GM21576 (cell line): ENCODE results near the gene SELENOW.
"Not testable (repeated sequence)": the region's sequence is repeated elsewhere in the genome, so short reads cannot be mapped to it uniquely, and the experiment has no call there.

Source experiments
- ATAC-seq: cut with Tn5 transposase; IDR thresholded peaks from one replicate; pipeline ENCODE4 v1.9.1; 2021; ENCODE audit warnings: mild to moderate bottlenecking, moderate library complexity; ENCODE audit not compliant: unreplicated experiment

The SELENOW gene

DNA sequence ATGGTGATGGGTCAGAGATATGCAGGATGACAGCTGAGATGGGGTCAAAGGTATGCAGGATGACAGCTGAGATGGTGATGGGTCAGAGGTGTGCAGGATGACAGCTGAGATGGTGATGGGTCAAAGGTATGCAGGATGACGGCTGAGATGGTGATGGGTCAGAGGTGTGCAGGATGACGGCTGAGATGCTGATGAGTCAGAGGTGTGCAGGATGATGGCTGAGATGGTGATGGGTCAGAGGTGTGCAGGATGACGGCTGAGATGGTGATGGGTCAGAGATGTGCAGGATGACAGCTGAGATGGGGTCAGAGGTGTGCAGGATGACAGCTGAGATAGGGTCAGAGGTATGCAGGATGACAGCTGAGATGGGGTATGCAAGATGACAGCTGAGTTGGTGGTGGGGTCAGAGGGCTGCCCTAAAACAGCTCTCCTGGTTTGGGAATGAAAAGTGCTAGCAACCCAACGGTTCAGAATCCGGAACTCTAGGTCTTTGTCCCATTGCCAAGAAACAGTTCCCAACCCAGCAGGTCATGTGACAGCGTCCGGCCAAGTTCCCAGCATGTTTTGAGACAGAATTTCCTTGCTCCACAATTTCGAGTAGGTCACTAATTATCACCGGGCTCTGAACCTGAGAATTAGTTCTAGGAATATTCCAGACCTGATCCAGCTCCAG lies 3.2 kb downstream of the SELENOW start:
- no peak for ATAC-seq

DNA sequence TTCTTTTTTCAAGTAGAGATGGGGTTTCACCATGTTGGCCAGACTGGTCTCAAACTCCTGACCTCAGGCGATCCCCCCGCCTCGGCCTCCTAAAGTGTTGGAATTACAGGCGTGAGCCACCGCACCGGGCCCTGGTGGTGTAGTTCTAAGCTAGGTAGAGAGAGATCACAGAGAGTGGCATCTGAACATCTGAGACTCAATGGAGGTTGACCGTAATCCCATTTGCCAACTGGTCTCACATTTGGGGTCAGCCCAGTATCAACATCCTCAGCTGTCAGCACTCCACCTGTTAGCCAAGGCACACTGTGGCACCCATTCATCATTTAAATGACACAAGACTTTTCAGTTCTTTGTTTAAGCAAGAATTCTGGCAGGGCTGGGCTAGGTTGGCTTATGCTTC lies 8.1 kb downstream of the SELENOW start:
- no peak for ATAC-seq

- not testable (repeated sequence) for ATAC-seq
These were observed 8.8 kb downstream of the SELENOW start for GRCh38 chr19:47787307-47787706.

- ATAC-seq: not testable (repeated sequence)
These were observed 11.3 kb downstream of the SELENOW start for GRCh38 chr19:47789811-47790210.

DNA sequence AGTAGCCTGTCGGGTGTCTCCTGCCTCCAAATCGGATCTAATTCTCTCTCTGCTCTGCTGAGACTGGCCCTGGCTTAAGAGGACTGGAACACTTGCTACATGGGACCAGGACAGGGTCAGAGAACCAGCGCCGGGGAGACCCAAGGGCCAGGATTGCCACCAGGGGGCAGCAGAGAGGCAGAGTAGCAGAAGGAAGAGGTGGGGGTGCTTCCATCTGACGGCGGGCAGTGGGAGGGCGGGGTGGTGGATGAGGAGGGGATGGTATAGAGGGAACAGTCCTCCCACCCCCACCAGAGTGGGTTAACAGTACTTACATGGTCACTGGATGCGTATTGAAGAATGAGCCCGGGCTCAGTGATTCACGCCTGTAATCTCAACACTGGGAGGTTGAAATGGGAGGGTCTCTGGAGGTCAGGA lies 11.9 kb downstream of the SELENOW start:
- no peak for ATAC-seq

DNA sequence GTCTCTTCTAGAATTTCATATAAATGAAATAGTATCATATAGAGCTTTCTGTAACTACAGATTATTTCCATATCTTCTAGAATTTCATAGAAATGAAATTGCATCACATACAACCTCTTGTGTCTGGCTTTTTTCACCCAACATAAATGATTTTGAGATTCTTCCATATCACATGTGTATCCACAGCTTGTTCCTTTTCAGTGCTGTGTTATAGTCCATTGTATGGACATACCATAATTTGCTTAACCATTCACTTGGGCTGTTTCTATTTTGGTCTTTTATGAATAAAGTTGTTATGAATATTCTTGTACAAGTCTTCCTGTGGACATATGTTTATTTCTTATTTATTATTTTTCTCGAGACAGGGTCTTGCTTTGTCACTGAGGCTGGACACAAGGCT lies 14.1 kb downstream of the SELENOW start:
- ATAC-seq: no peak

DNA sequence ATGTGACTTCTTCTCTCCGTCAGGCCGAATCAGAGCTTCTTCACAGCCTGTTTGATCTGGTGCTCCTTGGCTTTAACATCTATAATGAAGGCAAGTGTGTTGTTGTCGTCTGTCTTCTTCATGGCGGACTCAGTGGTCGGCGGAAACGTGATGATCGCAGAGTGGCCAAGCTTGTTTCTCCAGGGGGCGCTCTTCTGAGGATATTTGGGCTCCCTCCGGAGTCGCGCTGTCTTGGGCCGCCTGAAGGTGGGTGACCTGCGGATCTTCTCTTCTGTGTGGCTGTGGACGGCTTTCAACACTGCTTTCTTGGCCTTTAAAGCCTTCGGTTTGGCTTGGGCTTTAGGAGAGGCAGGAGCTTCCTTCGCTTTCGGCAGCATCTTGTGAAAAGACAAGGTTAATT lies 16.0 kb downstream of the SELENOW start:
- ATAC-seq: no peak

DNA sequence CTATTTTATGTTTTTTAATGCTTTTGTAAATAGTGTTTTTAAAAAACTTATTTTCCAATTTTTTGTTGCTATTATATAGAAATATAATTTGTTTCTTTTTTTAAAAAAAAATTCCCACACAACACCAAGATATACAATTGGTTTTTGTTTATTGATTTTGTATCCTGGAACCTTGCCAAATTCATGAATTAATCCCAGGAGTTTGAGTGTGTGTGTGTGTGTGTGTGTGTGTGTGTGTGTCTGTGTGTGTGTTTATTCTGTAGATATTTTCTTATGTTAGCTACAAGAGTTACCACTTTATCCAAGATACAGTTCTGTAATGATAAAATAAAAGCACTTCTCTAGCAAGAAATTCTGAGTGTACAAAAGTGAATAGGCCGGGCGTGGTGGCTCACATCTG lies 18.3 kb downstream of the SELENOW start:
- no peak for ATAC-seq

DNA sequence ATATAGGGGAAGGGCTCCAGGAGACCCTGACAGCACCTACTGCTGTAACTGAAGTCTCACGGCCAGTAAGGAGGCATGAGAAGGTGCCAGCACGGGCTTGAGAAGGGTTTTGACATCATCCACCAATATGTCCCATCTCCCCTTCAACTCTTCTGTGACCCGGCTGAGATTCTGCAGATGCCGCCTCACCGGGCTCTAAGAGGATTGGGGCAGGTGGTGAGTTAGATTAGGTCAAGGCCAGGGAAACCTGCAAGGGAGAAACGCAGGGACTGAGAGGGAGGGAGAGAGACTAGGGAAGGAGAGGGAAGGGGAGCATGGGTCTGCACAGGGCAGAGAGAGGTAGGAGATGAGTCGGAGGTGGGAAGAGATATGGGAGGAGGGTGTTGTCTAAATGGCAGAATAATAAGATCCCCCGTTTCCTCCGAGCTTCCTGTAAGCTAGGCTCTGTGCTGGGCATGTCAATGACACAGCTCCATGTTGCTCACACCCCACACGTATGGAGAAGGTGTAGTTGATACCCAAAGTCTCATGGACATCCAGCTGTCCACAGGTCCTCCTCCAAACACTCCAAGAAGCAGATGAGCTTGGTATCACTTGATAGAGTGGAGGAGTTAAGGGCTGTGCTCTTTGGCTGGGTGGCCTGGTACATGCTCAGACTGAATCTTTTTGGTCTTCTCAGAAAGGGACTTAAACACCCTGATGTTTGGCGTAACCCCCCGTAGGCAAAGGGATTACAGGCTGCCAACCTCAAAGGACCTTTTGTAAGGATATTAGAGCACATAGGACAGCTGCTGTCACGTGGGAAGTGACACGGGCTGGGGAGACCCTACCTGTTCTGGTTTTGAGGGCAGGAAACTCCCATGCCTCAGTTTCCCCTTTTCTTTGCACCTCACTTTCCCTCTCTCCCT lies 19.7 kb downstream of the SELENOW start:
- ATAC-seq: no peak

- ATAC-seq: no peak
These were observed 20.4 kb downstream of the SELENOW start for GRCh38 chr19:47798904-47799266.

- ATAC-seq: no peak
These were observed 22.8 kb downstream of the SELENOW start for GRCh38 chr19:47801270-47801669.

- no peak for ATAC-seq
These were observed 24.1 kb downstream of the SELENOW start for GRCh38 chr19:47802521-47803043.

DNA sequence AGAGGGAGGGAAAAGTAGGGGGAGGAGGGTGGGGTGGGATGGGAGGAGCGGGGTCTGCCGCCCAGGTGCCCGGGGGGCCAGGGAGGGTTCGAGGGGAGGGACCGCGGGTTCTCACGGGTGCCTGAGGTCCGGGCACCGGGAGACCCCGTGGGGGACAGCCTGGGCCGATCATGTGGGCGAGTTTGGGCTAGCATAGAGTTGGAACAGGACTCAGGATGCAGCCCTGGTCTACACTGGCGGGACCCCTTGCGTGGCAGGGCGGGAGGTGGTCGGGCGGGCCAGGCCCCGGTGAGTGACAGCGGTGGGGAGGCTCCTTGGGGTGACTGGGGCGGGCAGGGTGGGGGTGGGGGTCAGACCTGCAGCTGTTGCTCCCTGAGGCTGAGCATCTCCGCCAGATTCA lies 24.6 kb downstream of the SELENOW start:
- ATAC-seq: not testable (repeated sequence)

DNA sequence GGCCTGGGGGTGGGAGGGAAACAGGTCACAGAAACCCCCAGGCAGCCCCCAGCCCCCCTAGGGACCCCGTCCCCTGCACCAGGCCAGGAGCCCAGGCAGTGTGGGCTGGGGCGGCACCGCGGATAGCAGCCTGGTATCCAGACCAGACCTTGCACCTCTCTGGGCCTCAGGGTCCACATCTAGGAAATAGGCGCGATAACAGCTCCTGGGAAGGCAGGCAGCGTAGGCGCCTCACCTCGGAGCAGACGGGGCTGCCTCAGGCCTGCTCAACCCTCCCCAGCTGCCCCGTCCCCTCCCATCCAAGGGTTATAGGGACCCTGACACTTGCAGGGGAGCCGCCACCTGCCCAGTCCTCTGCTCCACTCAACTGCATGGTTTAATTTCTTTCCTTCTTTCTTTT lies 25.2 kb downstream of the SELENOW start:
- not testable (repeated sequence) for ATAC-seq

DNA sequence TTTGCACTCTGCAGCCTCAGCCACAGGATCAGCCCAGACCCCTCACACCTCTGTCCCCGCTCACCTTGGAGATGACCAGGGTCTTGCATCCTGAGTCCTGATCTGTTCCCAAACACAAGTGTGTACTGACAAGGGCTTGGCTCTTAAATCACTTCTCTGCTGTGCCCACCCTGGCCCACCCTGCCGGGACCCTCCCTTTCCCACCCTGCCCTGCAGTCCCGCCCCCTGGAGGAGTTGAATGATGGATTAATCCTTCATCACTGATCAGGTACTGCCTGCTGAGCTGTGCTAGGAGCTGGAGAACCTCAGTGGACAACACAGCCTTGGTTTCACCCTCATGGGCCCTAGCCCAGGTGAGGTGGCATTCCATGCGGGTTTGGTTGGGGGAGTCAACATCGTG lies 25.9 kb downstream of the SELENOW start, which contains the start of gene TPRX1:
Gene TPRX1, minus strand, starts transcription at position 101 of the 400 bp plus-strand sequence. Its CDS starts 12 bp downstream, at position 89.
- not testable (repeated sequence) for ATAC-seq

DNA sequence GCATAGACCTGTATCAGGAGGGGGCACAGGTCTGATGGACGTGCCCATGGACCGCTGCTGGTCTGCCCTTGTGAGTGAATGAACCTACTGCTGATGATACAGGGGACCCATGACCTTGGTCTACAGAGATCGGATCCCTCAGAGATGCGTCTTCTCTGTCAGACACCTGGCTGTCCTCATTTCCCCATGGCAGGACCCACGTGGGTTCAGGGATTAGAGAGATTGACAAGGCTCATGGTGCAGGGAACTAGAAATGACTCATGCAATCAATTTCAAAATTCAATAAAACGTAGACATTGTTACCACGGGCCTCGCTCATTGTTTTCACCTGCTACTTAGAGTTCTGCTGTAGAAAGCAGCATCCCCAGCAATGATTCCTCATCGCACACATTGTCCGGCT lies 26.8 kb downstream of the SELENOW start:
- ATAC-seq: no peak

- ATAC-seq: no peak
These were observed 27.9 kb downstream of the SELENOW start for GRCh38 chr19:47806435-47806834.

DNA sequence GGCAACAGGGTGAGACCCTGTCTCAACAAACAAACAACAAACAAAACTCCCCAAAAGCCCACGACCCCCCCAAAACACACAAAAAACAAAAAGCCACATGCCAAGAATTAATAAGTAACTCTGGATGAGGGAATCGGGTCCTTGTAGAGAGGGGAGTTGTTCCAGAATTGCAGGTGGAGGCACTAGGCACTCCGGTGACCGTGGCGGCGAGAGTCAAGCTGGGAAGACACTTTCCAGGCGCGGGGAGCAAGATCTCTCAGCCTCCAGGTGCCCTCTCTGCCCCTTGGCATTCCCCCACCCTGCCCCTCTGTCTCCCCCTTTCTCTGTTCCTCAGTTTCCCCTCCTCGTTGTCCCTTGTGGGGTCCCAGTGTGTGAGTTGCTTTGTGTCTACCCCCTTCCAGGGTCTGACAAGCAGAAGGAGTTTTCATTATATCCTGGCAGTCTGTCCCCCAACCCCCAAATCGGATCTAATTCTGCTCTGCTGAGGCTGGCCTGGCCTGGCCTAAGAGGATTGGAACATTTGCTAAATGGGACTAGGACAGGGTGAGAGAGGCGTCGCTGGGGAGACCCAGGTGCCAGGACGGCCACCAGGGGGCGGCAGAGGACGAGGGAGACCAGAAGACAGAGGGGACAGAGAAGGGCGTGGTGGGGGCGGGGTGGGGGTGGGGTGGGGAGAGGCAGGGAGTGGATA lies 34.9 kb downstream of the SELENOW start:
- no peak for ATAC-seq

GRCh38 chr19:47813995-47814328 lies 35.5 kb downstream of the SELENOW start:
- no peak for ATAC-seq

GRCh38 chr19:47816270-47816669 lies 37.8 kb downstream of the SELENOW start:
- not testable (repeated sequence) for ATAC-seq

- ATAC-seq: not testable (repeated sequence)
These were observed 39.7 kb downstream of the SELENOW start for GRCh38 chr19:47818221-47818620.
